Measurements from ENCODE around the gene PGM2. TPM values are rescaled to one million over a fixed set of nuclear protein-coding genes. Genes with fewer than 3 reads are reported as not detected.
"Not testable (repeated sequence)": the region's sequence is repeated elsewhere in the genome, so short reads cannot be mapped to it uniquely, and the experiment has no call there.

PGM2 gene
- polyA plus RNA-seq (ENCODE audit: insufficient read depth in 1 of 5, insufficient read length in 5 of 5, low replicate concordance in 1 of 5): 10 to 100 TPM; 20.6 to 30.5 (median 28.6) TPM
- long read RNA-seq, donor 1, transcript PGM2-201 (14 exons, 3,264 nt): major isoform, 6 of 11 reads
- long read RNA-seq, donor 1, partial matches to known transcripts: 5 of 11 reads
- long read RNA-seq, donor 1, other reads (novel, unspliced or antisense): 0 of 11 reads
- long read RNA-seq, donor 2, transcript PGM2-201 (14 exons, 3,264 nt): major isoform, 5 of 10 reads
- long read RNA-seq, donor 2, partial matches to known transcripts: 5 of 10 reads
- long read RNA-seq, donor 2, other reads (novel, unspliced or antisense): 0 of 10 reads
- long read RNA-seq, donor 3, transcript PGM2-201 (14 exons, 3,264 nt): major isoform, 5 of 5 reads
- long read RNA-seq, donor 3, partial matches to known transcripts: 0 of 5 reads
- long read RNA-seq, donor 3, other reads (novel, unspliced or antisense): 0 of 5 reads
- long read RNA-seq, donor 4, partial matches to known transcripts: 0 of 2 reads
- long read RNA-seq, donor 4, other reads (novel, unspliced or antisense): 0 of 2 reads
- long read RNA-seq, donor 5, partial matches to known transcripts: 9 of 11 reads
- long read RNA-seq, donor 5, other reads (novel, unspliced or antisense): 0 of 11 reads
- long read RNA-seq, donor 6, transcript PGM2-201 (14 exons, 3,264 nt): major isoform, 9 of 9 reads
- long read RNA-seq, donor 6, partial matches to known transcripts: 0 of 9 reads
- long read RNA-seq, donor 6, other reads (novel, unspliced or antisense): 0 of 9 reads
- long read RNA-seq, donor 7, partial matches to known transcripts: 0 of 4 reads
- long read RNA-seq, donor 7, other reads (novel, unspliced or antisense): 0 of 4 reads
- long read RNA-seq, donor 8, partial matches to known transcripts: 0 of 1 reads
- long read RNA-seq, donor 8, other reads (novel, unspliced or antisense): 0 of 1 reads

DNA sequence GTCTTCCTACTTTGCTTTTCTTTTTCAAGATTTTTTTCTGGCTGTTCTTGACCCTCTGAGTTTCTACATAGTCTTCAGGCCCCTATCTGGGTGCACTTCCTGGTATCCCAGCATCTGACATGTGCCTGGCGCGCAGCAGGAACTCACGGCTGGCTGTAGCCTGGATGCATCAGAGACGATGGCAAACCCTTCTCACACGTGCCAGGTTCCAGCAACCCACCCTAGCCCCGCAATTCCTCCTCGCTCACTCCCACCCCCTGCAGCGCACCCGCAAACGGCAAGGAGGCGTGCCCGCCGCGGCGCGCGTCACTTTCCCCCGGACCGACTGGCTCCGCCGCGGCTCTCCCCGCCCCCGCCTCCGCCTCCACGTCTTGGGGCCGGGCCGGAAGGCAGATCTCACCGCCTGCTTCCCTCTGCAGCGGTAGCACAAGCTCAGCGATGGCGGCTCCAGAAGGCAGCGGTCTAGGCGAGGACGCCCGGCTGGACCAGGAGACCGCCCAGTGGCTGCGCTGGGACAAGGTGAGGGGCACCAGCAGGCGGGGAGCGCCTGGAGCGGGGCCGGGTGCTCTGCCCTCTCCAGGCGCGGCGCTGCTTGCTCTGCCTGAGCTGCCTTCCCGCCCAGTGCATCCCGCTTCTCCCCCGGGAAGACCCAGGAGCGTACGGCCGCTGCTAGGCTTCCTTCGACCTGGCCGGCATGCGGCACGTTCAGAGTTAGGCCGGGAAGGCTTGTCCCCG is at the start of gene PGM2:
TSS of gene PGM2 (plus strand) at position 392 of the 735 bp plus-strand sequence. CDS start at position 439, 47 bp downstream.
- peak; percentile 86 to 87 for DNase-seq

DNA sequence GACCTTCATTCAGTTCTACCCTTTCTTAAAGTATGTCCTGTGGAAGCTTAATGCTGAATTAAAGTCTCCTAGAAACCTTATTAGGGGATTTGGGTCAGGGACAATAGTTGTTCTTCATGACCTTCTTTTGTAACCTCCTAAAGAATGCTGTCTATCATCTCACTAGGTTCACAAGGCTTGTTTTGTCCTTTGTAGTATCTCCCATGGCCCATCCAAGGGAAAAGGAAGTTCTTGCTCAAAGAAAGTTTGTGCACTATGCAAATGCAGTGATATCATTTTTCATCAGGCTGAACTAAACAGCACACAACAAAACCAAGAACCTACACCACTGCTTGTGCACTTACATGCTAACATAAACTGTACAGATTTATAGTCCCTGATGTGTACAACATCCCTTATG is 46.6 kb upstream of the PGM2 start:
- no peak for DNase-seq

DNA sequence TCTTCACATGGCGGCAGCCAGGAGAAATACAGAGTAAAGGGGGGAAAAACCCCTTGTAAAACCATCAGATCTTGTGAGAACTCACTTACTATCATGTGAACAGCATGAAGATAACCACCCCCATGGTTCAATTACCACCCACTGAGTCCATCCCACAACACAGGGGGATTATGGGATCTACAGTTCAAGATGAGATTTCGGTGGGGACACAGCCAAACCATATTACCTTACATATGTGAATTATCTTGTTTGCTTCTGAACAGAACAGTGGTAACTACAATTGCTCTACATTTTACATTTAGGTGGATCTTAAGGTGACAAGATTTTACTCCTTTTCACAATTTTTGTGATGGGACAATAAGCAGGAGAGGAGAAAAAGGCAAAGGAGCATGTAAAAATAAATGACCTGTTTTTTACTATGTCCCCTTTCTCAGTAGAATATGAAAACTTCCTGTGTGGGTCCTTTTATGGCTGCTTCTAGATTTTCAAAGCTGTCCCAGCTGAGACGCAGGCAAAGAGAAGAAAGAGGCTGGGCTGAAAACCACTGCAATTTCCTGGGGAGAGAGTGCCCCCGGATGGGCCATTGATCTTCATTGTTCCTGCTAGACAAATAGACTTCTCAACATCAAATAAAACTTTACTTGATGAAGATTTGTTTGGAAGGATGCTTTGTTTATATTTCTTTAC is 45.9 kb upstream of the PGM2 start:
- no peak for DNase-seq

DNA sequence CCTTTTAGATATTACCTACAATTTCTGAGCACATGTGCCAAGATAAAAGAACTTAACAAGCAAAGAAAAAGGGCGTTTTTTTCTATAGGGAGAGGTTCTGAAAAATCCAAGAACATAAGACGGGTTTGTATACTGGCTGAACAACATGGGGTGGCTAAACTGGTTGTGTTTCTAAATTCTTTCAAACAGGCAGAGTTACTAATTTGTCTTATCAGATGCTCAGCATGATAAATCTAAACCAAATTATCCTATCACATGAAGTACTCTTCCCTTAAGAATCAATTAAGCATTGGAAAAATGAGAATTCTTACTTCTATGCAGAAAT is 45.4 kb upstream of the PGM2 start:
- no peak for DNase-seq

DNA sequence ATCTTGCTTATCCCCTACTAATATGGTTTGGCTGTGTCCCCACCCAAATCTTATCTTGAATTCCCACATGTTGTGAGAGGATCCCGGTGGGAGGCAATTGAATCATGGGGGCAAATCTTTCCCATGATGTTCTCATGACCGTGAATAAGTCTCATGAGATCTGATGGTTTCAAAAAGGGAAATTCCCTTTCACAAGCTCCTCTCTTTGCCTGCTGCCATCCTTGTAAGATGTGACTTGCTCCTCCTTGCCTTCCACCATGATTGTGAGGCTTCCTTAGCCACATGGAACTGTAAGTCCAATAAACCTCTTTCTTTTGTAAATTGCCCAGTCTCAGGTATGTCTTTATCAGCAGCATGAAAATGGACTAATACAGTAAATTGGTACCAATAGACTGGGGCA is 40.2 kb upstream of the PGM2 start:
- not testable (repeated sequence) for DNase-seq

DNA sequence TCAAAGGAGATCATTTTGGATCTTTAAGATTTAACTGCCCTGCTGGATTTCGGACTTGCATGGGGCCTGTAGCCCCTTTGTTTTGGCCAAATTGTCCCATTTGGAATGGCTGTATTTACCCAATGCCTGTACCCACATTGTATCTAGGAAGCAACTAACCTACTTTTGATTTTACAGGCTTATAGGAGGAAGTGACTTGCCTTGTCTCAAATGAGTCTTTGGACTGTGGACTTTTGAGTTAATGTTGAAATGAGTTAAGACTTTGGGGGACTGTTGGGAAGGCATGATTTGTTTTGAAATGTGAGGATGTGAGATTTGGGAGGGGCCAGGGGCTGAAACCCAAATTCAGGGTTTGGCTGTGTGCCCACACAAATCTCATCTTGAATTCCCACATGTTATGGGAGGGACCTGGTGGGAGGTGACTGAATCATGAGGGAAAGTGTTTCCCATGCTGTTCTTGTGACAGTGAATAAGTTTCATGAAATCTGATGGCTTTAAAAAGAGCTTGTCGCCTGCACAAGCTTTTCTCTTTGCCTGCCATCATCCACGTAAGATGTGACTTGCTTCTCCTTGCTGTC is 38.5 kb upstream of the PGM2 start:
- DNase-seq: not testable (repeated sequence)

DNA sequence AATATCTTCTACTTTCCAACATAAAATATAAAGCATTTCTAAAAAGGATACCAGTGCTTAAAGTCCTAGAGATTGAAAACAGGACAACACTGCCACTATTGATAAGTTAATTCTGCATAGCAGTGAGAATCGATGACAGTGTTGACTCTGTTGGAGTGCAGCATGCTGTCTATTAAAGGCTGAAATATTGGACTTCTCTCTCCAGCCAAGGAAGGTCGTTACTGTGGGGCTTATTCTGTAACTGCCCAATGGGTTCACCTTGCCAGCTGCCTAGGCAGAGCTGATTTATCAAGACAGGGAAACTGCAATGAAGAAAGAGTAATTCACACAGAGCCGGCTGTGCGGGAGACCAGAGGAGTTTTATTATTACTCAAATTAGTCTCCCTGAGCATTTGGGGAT is 37.7 kb upstream of the PGM2 start:
- no peak for DNase-seq

DNA sequence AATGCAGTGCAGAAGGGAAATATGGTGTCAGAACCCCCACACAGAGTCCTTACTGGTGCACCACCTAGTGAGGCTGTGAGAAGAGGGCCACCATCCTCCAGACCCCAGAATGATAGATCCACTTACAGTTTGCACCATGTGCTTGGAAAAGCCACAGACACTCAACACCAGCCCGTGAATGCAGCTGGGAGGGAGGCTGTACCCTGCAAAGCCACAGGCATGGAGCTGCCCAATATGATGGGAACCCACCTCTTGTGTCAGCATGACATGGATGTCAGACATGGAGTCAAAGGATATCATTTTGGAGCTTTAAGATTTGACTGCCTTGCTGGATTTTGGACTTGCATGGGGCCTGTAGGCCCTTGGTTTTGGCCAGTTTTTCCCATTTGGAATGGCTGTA is 34.2 kb upstream of the PGM2 start:
- no peak for DNase-seq

DNA sequence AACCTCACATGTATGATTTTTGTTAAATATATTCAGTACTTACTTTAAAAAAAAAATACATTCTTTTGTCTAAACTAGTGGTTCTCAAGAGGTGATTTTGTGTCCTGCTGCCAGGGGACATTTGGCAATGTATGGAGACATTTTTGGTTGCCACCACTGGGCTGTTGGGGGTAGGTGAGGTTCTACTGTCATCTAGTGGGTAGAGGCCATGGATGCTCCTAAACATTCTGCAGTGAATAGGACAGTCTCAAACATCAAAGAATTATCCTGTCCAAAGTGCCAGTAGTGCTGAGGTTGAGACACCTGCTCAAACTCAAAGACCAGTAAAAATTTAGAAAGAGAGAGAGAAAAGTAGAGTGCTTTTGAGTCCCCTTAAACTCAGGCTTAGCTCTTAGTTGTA is 32.9 kb upstream of the PGM2 start:
- DNase-seq: no peak

DNA sequence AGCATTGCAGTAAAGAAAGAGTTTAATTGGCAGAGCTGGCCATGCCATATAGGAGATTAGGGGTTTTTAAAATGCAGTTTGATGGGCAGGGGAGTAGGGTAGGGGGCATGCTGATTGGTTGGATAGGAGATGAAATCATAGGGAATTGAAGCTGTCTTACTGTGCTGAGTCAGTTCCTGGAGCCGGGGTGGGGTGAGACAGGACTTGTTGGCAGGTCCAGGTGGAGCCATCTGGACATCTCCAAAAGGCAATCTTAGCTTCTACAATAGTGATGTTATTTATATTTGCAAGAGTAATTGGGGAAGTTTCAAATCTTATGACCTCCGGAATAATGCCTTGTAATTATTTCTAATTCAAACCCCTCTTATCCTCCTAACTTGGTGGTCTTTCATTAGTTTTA is 32.4 kb upstream of the PGM2 start:
- DNase-seq: no peak

DNA sequence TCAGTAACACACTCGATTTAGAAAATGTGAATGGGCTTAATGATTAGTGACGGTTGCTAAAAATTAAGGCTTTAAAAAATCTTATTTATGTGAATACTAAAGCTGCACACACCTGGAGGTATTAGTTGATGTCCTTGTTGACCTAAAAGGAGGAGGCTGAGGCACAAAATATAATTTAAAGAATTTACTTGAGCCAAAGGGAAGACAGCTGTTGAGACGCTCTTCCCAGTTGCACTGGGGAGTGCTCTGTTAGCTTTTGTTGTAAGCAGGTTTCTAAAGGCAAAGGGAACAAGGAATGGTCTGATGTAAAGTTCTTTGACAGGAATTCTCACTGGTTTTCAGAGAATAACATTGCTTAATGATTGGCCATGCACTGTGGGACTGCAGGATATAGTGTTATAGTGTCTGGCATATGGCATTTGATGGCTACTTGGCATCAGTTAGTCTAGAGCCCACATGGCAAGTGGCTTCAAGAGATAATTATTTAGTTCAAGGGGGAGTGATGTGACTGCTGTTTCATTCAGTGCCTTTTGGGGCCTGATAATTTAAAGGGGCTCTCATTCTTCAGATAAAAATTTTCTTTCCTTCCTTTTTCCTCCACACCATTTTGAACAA is 30.8 kb upstream of the PGM2 start:
- no peak for DNase-seq

DNA sequence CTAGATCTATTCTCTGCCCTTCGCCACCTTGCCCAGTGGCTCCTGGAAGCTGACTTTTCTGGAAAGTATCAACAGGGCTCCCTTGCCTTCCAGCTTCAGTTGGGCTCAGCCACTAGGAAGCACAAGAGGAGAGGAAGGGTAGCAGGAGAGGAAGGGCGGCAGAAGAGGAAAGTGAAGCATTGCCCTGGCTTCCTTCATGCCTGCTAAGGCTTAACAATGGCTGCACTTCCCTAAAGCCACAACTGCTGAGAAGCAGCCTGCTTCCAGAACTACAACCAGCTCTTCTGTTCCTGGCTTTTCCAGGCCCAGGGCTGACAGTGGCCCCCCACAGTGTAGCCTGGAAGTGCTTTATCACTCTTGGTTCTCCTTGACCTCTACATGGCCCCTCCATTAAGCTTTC is 29.1 kb upstream of the PGM2 start:
- DNase-seq: no peak

DNA sequence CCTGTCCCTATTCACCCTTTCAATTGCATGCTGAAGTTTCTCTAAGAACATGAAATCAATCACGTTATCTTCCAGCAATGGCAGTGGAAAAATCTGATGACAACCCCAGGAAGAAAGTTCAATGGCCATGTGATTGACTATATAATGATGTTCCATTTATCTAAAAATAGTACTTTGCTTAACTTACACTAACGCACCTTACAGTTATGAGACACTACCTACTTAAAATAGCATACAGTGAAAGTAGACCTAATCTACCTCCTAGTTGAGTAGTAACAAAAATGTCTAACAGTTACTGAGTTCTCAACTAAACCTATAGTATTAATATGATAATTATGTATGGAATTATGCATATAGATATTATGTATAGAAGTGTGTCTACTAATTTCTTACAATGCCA is 28.6 kb upstream of the PGM2 start:
- DNase-seq: no peak

DNA sequence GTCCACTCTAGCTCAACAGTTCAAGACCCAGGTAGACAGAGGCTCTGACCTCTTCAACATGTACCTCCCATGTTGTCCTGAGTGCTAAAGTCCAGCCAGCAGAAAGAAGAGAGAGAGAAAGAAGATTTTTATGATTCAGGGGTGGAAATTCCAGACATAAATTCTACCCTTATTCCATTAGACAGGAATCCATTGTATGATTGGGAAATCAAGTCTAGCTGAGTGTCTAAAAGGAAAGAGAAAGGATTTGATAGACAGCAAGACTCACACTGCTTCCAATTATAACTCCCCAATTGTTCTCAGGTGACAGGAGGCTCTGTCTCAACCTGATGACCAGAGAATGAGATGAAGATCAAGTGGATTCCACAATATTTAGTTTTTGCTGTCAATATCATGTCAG is 27.9 kb upstream of the PGM2 start:
- DNase-seq: no peak

DNA sequence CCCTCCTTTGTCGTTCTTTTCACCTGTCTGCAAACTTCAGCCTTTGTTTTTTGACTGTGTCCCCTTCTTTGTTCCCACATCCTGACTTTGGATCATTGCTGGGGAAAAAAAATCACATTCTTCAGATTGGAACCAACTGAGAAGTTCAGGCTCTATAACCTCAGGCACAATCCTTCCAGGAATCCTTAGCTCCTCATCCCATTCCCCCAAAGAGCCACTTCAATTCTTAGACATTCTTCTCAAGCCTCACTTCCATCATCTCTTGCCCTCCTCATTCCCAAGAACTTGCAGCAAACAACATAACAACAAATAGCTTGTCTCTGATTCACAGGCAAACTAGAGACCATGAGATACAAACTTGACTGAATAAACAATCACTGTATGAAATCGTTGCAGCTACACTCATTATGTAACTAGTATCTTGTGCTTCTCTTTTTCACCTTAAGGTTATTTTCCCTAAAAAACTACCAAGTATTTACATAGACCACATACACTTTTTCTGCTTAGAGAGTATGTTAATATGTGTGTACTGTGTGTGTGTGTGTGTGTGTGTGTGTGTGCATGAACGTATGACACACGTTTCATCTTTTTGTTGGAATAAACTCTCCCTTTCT is 26.4 kb upstream of the PGM2 start:
- no peak for DNase-seq

DNA sequence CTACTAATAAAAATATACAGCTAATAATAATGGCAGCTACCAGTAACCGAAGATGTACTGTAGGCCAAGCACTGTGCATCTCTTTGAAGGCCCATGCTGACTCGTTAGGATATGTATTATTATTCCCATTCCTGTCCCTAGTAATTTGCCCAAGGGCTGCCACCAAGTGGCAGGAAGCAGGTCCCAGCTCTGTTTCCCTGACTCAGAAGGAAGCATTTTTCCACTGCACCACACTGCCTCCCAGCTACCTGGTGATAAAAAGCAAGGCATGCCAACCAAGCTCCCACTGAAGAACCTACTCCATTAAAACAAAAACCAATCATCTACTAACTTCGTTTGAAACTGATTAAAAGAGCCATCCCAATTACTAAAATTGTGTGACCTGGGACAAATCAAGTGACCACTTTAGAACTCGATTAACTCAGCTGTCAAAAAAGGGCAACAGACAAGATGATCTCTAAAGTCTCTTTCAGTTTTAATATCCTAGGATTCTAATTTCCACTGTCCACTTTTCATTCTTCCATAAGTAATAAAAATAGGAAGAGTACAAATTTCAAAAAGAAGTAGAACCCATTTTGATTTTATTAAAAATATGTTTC is 24.3 kb upstream of the PGM2 start:
- DNase-seq: peak; percentile 41 to 52

DNA sequence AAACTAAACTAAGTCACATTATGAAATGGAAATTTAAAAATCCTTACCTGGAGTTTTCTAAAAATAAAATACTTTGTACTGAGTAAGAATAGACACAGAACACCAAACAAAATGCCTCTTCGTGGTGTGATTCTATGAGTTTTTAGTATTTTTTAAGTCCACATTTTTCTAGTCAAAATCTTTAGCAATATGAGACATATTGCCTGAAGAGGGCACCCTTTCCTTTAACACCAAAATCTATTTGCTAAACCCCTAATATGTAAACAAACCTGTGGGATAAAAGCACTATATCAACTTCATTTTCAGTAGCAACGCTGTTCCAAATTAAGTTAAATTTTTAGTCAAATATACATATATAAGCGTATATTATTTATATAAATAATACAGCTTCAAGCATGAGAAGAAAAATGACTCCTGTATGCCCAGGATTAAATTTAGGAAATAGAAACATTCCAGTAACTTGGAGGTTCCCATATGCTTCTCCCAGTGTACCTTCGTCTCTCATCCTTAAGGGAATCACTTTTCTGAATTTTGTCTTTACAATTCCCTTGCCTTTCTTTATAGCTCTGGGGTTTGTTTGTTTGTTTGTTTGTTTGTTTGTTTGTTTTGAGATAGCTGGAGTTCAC is 23.0 kb upstream of the PGM2 start:
- peak in 1 of 2 donors; percentile 32 for DNase-seq

DNA sequence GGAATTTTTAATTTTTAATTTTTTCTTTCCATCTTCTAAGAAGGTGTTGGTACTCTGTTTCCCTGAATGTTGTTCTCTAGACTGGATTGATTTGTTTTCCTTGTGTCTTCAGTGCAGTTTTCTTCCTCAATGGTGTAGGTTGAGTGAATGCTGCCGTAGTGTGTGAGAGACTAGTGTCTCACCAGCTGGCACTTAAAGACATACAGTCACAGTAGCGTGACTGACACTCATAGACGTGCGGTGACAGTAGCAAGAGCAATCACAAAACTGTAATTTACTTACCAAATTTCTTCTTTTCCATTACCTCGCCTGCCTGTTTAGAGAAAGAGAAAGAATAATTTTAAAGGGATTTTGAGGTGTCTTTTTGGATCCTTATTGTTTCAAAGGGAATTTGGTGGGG is 21.4 kb upstream of the PGM2 start:
- no peak for DNase-seq

DNA sequence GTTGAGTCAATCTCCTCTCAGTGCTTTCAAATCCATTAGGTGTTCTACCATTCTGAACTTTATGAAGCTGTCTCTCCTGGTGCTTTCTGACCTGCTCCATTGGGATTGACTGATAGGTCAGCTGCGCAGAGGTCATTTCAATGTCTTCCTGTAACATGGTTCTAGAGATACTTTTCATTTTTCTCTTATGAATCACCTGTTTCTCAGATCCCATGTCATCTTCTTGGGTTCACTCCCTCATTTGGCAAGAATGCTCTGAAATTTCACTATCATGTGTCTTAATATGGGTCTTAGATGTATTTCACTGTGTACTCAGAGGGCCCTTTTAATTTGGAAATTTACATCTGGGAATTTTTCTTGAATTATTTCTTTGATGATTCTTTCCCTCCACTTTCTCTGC is 13.8 kb upstream of the PGM2 start:
- no peak for DNase-seq

All from right lung (tissue), 10 donors.